ENCODE results near the gene SDK1.

The SDK1 gene

DNA sequence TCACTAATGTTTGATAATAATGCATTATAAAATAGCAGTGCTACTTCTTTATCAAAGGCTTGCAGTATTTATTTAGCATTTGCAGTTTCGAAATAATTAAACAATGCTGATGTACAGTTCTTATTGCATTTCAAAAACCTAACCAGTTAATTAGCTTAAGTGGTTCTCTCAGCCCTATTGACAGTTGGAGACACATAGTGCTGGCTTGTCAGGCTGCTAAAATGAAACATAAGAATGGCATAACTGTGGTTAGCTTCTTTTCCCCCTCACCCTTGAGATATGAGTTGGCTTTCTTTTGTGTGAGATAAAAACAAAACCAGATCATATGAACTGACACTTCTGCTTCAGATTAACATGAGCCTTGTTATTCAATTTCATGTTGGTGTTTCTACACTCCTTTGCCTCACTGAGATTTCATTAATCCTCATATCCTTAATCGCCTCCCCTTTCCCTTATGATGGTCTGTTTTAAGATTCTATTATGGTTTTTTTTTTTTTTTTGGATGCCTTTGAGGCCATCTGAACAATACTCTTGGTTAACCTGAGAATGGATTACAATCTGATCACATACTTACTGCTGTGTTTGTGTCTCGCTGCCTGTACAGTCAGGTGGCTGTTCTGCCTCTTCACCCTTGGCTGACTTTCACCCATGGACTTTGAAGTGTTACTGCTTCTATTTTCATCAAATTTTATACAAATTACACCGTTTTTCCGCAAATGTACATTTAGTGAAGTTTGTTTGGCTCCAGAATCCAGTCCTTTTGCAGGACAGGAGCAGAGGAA, 108.0 kb downstream of the SDK1 start:
- Mint-ChIP-seq H3K27ac (no peak overlapping the region), H3K36me3 (no peaks in the 10 kb centered on the region), H3K4me3 (no peak overlapping the region), H3K9me3 (no peaks in the 10 kb centered on the region), H3K4me1 (no peaks in the 10 kb centered on the region)
- DNase-seq (ENCODE audit: low spot score in 2 of 2) (no peak), ATAC-seq (peak; percentile 89)

DNA sequence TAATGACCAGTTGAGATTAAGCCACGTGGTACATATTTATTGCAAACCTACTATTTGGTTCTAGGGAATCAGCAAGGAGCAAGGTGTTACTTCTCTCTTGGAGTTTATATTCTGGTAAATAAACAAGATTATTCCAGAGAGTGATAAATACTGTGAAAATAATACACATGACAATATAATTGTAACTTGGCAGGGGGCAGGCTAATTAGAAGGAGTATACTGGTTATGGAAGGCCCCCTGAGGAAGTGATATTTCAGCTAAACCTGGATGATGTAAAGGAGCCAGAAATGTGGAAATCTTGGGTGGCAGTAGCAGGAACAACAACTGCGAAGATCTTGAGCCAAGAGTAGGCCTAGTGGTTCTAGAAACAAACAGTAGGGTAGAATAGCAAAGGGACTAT, 111.8 kb downstream of the SDK1 start:
- no peak for DNase-seq (ENCODE audit: low spot score in 2 of 2)
- Mint-ChIP-seq H3K36me3 (no peaks in the 10 kb centered on the region), H3K9me3 (no peaks in the 10 kb centered on the region), H3K4me1 (no peaks in the 10 kb centered on the region), H3K27ac (no peak overlapping the region), H3K4me3 (no peak overlapping the region)
- ATAC-seq, result no peak

DNA sequence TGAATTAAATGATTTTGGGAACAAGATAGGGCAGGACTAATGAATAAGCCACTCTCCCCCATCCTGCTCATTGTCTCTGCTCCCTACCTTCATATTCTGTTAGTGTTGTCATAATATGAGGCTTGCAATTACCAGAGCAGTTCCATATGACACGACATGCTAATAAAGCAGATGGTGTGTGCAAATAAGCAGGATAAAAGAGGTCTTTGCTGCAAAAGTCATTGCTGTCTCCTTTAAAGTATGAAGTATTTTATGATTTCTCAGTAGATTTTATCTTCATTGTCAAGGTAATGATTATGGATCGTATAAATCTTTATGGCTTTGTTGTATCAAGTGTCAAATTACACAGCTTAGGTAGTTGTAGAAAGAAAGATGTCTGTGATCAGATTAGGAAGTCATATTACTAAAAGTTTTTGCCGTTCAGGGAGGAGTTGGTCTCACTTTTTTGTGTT, 114.8 kb downstream of the SDK1 start:
- no peaks in the 10 kb centered on the region for H3K9me3 Mint-ChIP-seq
- no peak for ATAC-seq
- no peaks in the 10 kb centered on the region for H3K4me1 Mint-ChIP-seq
- H3K4me3 Mint-ChIP-seq, result no peak overlapping the region
- H3K36me3 Mint-ChIP-seq, result no peaks in the 10 kb centered on the region
- no peak overlapping the region for H3K27ac Mint-ChIP-seq
- no peak for DNase-seq (ENCODE audit: low spot score in 2 of 2)

DNA sequence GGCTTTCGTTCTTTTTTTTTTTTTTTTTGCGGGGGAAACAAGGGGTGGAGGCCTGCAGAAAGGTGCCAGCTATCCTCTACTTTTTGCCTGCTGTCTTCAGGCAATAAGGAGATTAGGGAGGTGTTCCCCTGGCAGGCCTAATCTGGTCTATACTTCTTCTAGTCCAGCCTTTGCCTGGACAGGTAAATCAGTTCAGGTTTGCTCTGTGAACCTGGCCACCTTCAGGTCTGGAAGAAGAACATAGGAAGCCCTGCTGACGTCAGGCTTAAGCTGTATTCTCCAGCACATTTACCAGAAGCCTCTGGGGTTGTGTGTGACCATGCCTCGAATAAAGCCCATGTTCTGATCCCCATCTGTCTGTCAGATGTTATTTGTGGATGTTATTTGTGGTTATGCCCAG, 115.4 kb downstream of the SDK1 start:
- H3K9me3 Mint-ChIP-seq, result no peaks in the 10 kb centered on the region
- ATAC-seq, result no peak

DNA sequence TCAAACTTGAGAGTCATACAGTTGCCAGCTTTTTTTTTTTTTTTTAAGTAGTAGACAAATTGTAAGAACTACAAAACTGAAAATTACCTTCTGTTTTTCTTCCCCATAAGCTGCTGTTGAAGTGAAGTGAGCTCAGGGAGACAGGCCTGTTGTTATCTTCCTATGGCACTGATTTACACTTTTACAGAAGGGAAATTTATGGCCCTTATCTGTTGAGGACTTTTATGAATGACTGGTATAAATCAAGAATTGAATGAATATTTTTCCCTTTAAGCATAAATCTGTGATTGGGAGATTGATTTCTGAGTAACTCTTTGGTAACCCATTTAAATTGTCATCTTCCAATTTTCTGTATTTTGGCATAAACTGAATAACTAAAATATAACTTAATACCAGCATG, 124.0 kb downstream of the SDK1 start:
- H3K27ac Mint-ChIP-seq, result no peak overlapping the region
- no peak for DNase-seq (ENCODE audit: low spot score in 2 of 2)
- no peaks in the 10 kb centered on the region for H3K4me1 Mint-ChIP-seq
- H3K9me3 Mint-ChIP-seq, result peaks cover 2% of the 10 kb centered on the region
- no peak overlapping the region for H3K4me3 Mint-ChIP-seq
- ATAC-seq, result no peak
- H3K36me3 Mint-ChIP-seq, result no peaks in the 10 kb centered on the region

More for the DNA sequence above, 115.4 kb downstream of the SDK1 start:
- DNase-seq (ENCODE audit: low spot score in 2 of 2), result no peak
- no peaks in the 10 kb centered on the region for H3K4me1 Mint-ChIP-seq
- H3K36me3 Mint-ChIP-seq, result no peaks in the 10 kb centered on the region
- no peak overlapping the region for H3K4me3 Mint-ChIP-seq
- H3K27ac Mint-ChIP-seq, result no peak overlapping the region

GRCh38 chr7:3426064-3426463, 125.0 kb downstream of the SDK1 start:
- Mint-ChIP-seq H3K4me1 (no peaks in the 10 kb centered on the region), H3K36me3 (no peaks in the 10 kb centered on the region), H3K9me3 (peaks cover 2% of the 10 kb centered on the region), H3K4me3 (no peak overlapping the region), H3K27ac (no peak overlapping the region)
- no peak for ATAC-seq
- DNase-seq (ENCODE audit: low spot score in 2 of 2), result no peak

GRCh38 chr7:3427957-3428356, 126.9 kb downstream of the SDK1 start:
- H3K27ac Mint-ChIP-seq, result no peak overlapping the region
- ATAC-seq, result no peak
- no peak for DNase-seq (ENCODE audit: low spot score in 2 of 2)
- H3K4me3 Mint-ChIP-seq, result no peak overlapping the region
- no peaks in the 10 kb centered on the region for H3K4me1 Mint-ChIP-seq
- no peaks in the 10 kb centered on the region for H3K9me3 Mint-ChIP-seq
- H3K36me3 Mint-ChIP-seq, result no peaks in the 10 kb centered on the region

DNA sequence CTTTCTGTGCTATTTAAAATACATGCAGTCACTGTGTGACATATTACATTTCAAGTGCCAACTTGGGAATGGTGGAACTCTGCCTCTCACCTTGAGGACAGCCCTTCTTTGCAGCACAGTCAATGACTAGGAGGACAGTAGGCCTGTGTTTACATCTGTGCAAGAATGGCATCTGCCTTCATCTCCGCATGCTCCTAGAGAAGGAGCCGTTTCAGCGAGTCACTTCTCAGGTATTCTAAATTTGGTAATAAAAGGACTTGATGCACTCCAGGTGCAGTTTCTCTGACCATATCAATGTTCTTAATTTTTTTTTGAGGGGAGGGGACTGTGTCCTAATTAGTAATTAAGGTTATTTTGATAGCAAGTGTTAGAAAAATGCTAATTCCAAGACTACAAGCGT, 128.9 kb downstream of the SDK1 start:
- DNase-seq (ENCODE audit: low spot score in 2 of 2) (no peak), ATAC-seq (no peak)
- Mint-ChIP-seq H3K27ac (no peak overlapping the region), H3K36me3 (no peaks in the 10 kb centered on the region), H3K4me3 (no peak overlapping the region), H3K4me1 (no peaks in the 10 kb centered on the region), H3K9me3 (no peaks in the 10 kb centered on the region)

DNA sequence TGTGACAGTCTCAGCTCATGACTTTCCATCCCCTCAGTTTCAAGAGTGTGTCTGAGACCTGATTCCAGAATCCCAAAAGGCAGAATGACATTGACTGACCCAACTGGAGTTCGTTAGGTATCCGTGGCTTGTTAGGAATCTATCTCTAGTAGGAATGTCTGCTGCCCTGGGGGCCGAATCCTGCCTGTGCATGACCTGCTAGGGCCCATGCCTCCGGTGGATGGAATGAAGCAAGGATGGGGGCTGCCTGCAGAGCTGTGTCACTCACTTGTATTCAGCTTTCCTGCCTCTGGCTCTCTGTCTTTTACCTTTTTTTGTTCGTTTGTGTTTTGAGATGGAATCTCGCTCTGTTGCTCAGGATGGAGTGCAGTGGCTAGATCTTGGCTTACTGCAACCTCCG, 129.5 kb downstream of the SDK1 start:
- Mint-ChIP-seq H3K4me3 (no peak overlapping the region), H3K36me3 (no peaks in the 10 kb centered on the region), H3K9me3 (no peaks in the 10 kb centered on the region), H3K4me1 (no peaks in the 10 kb centered on the region), H3K27ac (no peak overlapping the region)
- DNase-seq (ENCODE audit: low spot score in 2 of 2) (no peak), ATAC-seq (no peak)

GRCh38 chr7:3431306-3431705, 130.3 kb downstream of the SDK1 start:
- Mint-ChIP-seq H3K27ac (no peak overlapping the region), H3K9me3 (no peaks in the 10 kb centered on the region), H3K4me3 (no peak overlapping the region), H3K36me3 (no peaks in the 10 kb centered on the region), H3K4me1 (no peaks in the 10 kb centered on the region)
- DNase-seq (ENCODE audit: low spot score in 2 of 2) (no peak), ATAC-seq (no peak)

GRCh38 chr7:3432911-3433310, 131.9 kb downstream of the SDK1 start:
- Mint-ChIP-seq H3K9me3 (no peaks in the 10 kb centered on the region), H3K27ac (no peak overlapping the region), H3K4me3 (no peak overlapping the region), H3K36me3 (no peaks in the 10 kb centered on the region), H3K4me1 (no peaks in the 10 kb centered on the region)
- ATAC-seq (no peak), DNase-seq (ENCODE audit: low spot score in 2 of 2) (no peak)

GRCh38 chr7:3434611-3435010, 133.6 kb downstream of the SDK1 start:
- Mint-ChIP-seq H3K27ac (no peak overlapping the region), H3K4me1 (no peaks in the 10 kb centered on the region), H3K4me3 (no peak overlapping the region), H3K9me3 (no peaks in the 10 kb centered on the region), H3K36me3 (no peaks in the 10 kb centered on the region)
- ATAC-seq (no peak), DNase-seq (ENCODE audit: low spot score in 2 of 2) (no peak)

GRCh38 chr7:3436112-3436511, 135.1 kb downstream of the SDK1 start:
- DNase-seq (ENCODE audit: low spot score in 2 of 2), result no peak
- H3K4me1 Mint-ChIP-seq, result no peaks in the 10 kb centered on the region
- no peak overlapping the region for H3K27ac Mint-ChIP-seq
- H3K9me3 Mint-ChIP-seq, result no peaks in the 10 kb centered on the region
- no peak for ATAC-seq
- no peak overlapping the region for H3K4me3 Mint-ChIP-seq
- no peaks in the 10 kb centered on the region for H3K36me3 Mint-ChIP-seq

GRCh38 chr7:3436746-3437145, 135.7 kb downstream of the SDK1 start:
- DNase-seq (ENCODE audit: low spot score in 2 of 2) (no peak), ATAC-seq (no peak)
- Mint-ChIP-seq H3K9me3 (no peaks in the 10 kb centered on the region), H3K27ac (no peak overlapping the region), H3K36me3 (no peaks in the 10 kb centered on the region), H3K4me3 (no peak overlapping the region), H3K4me1 (no peaks in the 10 kb centered on the region)

DNA sequence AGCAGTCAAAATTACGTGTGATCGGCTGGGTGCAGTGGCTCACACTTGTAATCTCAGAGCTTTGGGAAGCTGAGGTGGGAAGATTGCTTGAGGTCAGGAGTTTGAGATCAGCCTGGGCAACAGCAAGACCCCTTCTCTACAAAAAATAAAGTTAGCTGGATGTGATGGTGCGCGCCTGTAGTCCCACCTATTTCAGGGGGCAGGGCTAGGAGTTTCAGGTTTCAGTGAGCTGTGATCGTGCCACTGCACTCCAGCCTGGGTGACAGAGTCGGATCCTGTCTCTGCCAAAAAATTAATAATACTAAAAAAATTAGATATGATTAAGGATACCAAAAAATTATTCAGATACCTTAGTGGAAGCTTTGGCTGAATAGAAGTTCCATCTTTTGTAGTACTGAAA, 136.4 kb downstream of the SDK1 start:
- H3K36me3 Mint-ChIP-seq, result no peaks in the 10 kb centered on the region
- ATAC-seq (no peak), DNase-seq (ENCODE audit: low spot score in 2 of 2) (no peak)
- H3K9me3 Mint-ChIP-seq, result no peaks in the 10 kb centered on the region
- no peak overlapping the region for H3K27ac Mint-ChIP-seq
- no peaks in the 10 kb centered on the region for H3K4me1 Mint-ChIP-seq
- no peak overlapping the region for H3K4me3 Mint-ChIP-seq

DNA sequence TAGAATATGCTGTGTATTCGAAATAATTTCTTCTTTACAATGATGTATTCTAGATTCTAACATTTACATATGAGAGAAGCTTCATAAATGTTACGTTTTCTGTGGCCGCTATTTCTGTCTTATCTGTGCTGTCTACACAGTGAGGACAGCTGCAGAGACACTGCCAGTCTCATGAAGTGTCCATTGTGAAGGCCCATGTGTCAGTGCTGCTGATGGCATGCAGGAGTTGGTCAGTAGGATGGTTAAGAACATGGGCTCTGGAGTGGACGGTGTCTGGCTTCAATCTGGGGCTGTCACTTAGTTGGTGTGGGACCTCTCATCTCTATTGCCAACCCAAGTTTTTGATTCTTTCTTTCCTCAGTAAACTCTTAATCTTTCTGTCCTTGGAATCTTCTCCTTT, 137.3 kb downstream of the SDK1 start:
- no peaks in the 10 kb centered on the region for H3K4me1 Mint-ChIP-seq
- no peak overlapping the region for H3K4me3 Mint-ChIP-seq
- H3K36me3 Mint-ChIP-seq, result no peaks in the 10 kb centered on the region
- no peaks in the 10 kb centered on the region for H3K9me3 Mint-ChIP-seq
- ATAC-seq (no peak), DNase-seq (ENCODE audit: low spot score in 2 of 2) (no peak)
- no peak overlapping the region for H3K27ac Mint-ChIP-seq

All from stimulated activated effector memory CD8-positive, alpha-beta T cell treated with anti-CD3 and anti-CD28 coated beads, Interleukin-12 subunit alpha, Interleukin-12 subunit beta, amount 100 ng/mL, for 72 hours (primary cell).